ENCODE measurements around the gene C1QTNF8.
"Not testable (repeated sequence)": the region's sequence is repeated elsewhere in the genome, so short reads cannot be mapped to it uniquely, and the experiment has no call there.

Gene C1QTNF8

DNA sequence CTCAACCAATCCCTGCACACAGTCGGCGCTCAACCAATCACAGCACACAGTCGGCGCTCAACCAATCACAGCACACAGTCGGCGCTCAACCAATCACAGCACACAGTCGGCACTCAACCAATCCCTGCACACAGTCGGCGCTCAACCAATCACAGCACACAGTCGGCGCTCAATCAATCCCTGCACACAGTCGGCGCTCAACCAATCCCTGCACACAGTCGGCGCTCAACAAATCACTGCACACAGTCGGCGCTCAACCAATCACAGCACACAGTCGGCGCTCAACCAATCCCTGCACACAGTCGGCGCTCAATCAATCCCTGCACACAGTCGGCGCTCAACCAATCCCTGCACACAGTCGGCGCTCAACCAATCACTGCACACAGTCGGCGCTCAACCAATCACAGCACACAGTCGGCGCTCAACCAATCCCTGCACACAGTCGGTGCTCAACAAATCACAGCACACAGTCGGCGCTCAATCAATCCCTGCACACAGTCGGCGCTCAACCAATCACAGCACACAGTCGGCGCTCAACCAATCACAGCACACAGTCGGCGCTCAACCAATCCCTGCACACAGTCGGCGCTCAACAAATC is 3.3 kb downstream of the C1QTNF8 start:
- not testable (repeated sequence) for DNase-seq

DNA sequence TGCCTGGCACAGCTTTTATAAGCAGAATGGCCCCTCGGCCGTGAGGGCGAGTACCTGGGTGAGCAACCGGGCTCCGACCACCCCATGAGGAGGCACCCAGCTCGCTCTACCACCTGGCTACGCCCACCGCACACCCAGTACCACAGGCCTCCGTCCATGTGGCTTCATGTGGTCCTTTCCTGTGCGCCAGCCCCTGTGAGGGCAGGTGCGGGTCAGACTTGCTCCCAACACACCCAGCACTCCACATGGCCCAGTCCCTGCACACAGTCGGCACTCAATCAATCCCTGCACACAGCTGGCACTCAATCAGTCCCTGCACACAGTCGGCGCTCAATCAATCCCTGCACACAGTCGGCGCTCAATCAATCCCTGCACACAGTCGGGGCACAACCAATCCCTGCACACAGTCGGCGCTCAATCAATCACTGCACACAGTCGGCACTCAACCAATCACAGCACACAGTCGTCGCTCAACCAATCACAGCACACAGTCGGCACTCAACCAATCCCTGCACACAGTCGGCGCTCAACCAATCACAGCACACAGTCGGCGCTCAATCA is 4.0 kb downstream of the C1QTNF8 start:
- no peak for DNase-seq

GRCh38 chr16:1090620-1091587 is 5.1 kb downstream of the C1QTNF8 start:
- DNase-seq = no peak

DNA sequence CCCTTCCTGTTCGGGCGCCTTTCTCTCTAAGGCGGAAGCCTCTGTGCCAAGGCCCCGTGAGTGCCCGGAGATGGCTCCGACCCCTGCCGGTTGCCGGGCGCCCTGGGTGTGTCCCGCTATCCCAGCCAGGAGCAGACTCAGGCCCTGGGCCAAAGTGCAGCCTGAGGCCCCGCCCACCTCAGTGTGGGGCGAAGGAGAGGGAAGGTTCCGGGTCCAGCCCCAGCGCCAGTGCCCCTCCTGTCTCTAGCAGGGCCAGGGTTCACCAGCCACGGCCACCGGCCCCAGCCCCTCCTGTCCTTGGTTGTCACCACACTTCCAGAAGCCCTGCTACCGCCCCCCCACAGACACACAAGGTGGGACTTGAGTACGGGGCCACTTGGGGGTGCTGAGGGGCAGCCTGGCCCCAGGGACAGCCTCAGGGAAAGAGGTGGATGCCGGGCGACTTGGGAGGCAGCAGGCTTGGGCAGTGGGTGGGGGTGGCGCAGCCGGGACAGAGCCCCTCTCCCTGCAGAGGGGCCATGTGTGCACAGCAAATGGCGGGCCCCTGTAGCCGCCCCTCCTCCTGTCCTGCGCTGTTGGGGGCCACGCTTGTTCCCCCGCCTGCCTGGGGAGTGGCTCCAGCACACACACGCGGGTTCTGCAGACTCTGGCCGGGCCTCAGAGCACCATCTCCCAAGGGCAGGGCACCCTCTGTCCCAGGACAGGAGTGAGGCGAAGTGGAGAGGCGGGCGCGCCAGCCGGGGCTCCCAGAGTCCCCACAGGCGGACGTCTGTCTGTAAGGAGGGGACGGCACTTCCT is 6.0 kb downstream of the C1QTNF8 start:
- DNase-seq = no peak

DNA sequence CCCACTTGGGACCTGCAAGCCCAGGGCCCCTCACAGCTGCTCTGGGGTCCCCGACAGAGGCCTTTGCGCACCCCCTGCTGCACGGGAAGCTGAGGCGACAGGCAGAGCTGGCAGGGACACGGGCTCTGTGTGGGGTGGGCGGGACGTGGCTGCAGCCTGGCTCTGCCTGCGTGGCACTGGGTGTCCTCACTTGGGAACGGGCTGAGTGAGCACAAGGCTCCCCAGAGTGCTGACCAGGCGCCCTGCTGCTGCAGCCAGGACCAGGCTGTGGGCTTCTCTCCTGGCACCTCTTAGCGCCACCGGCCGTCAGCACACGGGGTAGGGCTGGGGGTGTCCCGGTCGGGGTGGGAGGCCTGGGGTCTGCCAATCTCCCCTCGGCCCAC is 6.6 kb downstream of the C1QTNF8 start:
- no peak for DNase-seq

DNA sequence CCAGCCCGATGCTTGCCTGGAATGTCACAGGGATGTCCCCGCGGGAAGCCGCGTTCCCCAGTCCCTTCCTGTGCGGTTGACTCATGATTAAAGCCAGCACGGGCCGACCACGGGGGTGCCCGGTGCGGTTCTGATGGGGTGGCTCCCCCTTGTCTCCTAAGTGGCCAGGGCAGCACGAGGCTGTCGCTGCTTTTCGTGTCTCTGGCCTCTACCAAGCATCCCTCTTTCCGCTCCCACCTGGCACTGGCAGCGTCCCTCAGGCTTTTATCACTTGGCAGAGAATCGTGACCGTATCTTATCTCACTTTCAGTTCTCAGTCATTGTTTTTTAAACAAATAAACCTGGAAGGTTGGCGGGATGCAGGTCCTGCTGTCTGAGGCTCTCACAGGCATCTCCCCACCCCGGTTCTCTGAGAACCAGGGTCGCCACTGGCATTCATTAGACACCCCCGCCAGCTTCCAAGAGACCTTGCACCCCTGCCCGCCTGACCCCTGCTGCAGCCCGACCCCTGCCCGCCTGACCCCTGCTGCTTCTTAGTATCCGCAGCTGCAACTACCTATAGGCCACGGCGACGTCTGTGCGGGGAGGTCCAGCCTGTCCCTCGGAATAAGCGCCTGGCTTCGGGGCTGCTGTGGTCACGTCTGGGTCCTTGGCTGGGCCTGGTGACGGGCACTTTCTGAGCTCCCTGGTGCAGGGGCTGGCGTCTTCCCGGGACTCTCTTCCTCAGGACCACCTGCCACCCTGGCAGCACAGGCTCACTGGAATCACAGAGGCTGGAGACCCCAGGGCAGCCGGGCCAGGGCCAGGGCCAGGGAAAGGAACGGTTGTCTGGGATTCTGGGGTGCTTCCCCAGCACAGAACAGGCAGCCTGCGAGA is 7.5 kb downstream of the C1QTNF8 start:
- DNase-seq = peak; percentile 23

GRCh38 chr16:1086443-1086842 is 9.6 kb downstream of the C1QTNF8 start:
- DNase-seq = not testable (repeated sequence)

DNA sequence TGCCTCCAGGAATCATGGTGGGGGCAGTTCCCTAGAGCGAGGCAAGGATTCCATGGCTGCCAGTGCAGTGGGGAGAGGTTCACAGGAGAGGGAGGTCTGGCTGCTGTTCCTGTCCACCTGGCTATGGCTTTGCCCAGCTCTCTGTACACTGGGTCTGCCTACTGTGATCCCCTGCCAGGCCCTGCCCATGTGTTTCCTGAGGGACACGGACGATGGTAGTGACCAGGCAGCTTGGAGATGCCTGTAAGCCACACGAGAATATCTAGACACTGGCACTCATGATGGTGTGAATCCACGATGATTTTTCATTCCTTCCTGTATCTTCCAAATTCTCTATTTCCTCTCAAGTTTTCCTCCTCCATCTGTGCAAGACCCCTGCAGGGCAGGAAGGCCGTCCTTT is 11.1 kb downstream of the C1QTNF8 start:
- no peak for DNase-seq

DNA sequence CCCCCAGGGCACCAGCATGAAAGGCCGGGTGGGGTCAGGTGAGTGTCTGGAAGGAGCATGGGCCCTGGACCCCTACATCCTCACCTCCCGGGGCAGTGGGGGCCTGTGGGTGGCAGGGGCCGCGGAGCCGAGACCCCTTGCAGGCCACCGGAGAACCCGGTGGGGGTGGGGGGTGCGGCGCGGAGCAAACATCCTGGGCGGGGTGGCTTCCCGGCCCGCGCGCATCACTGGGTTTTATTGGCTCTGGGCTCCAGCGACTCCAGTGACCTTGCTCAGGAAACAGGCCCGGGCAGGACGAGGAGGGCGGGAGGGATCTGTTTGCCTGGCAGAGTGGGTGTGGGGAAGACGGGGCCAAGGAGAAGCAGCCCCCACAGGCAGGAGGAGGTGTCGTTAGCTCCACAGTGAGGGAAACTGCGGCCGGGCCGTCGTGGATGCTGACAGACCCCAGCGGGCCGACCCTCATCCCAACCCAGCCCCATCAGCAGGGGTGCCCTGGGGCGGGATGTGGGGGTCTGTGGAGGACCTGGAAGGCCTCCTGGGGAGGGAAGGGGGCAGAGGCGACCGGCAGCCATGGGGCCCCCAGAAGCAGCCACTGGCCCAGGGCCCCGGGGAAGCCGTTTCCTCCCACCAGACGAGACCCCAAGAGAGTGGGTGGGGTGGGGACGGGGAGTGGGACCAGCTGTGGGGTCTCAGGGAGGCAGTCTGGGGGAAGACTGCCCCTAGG is 12.9 kb downstream of the C1QTNF8 start:
- DNase-seq = no peak

DNA sequence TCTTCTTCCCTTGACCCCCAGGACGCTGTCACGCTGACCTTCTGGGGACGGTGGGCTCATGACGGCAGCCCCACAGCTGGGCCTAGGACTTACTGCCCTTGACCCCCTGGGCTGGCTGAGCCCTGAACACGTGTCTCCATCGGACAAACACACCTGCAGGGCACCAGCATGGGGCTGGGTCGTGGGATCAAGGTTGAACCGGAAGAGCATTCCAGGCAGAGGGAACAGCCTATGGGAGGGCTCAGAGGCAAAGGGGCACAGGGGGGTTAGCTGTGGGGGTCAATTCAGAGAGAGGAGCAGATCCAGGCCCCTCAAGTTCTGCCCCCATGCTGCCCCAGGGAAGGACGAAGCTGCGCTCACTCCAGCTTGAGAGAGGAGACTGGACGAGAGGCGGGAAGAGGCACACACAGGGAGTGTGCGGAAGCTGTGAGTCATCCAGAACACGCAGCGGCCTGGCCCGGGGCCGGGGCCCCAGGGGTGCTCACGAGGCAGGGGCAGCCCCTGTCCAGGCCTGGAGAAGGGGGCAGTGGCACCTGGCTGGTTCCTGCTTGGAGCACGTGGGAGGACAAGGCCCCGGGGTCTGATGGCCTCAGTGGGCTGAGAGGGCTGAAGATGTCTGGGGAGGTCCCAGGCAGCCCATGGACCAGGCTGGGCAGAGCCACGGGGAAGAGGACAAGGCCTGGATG is 13.6 kb downstream of the C1QTNF8 start:
- DNase-seq = no peak

DNA sequence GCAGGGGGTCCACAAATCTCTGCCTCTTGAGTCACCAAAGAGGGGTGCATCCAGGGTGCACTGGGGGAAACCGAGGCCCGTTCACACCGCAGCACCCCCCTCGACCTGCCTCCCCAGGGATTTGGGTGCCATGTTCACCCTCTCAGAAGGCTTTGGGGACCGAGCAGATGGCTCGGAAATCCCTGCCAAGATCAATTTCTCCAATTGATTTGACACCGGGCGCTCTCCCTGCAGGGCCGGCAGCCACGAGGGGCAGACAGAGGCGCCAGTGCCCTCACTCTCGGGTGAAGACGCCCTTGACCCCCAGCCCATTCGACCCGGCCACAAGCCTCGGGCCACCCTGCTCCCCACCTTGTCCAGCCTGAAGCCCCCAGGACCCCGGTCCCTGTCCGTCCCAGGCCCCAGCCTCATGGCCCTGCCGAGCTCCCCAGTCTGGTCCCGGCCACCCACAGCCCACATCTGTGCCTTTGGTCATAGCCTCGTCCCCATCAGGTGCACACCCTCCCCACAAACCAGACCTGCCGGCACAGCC is 14.2 kb downstream of the C1QTNF8 start:
- no peak for DNase-seq

DNA sequence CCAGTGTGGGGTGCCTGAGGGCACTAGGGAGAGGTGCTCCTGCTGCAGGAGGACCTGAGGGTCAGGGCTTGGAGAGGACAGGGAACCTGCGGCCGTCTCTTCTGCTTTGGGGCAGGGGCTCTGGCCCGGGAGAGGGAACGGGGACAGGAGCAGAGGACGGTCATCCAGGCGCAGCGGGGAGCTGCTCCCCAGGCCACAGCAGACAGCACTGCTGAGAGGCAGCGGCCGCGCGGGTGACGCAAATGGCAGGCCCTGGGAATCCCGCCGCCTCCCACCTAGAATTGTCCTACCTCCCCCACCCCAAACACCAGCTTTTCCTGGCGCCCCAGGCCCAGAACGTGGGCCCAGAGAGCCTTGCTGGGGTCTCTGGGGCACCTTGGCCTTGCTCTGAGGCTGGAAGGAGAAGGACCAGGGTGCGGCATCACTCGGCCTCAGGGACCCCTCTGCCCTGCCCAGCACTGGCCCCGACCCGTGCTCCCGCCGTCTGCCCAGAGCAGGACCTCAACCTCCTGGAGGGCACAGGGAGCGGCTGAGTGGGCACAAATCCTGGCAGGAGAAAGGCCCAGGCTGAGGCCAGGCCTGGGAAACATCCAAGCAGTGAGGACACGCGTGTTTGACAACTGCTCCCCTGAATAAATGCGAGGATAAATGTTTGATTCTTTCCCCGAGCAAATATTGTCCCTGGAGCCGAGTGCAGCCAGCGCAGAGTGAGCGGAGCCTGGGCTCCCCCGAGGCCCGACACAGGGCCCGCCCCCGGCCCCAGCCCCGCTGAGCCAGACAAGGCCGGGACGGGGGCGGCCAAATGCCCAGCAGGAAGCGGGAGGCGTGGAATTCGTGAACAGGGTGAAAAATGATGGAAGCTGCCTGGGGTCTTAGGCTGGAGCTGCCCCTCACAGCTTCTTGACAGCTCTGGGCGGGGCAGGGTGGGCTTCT is 15.0 kb downstream of the C1QTNF8 start:
- DNase-seq = no peak

GRCh38 chr16:1079786-1080525 is 16.1 kb downstream of the C1QTNF8 start:
- no peak for DNase-seq

DNA sequence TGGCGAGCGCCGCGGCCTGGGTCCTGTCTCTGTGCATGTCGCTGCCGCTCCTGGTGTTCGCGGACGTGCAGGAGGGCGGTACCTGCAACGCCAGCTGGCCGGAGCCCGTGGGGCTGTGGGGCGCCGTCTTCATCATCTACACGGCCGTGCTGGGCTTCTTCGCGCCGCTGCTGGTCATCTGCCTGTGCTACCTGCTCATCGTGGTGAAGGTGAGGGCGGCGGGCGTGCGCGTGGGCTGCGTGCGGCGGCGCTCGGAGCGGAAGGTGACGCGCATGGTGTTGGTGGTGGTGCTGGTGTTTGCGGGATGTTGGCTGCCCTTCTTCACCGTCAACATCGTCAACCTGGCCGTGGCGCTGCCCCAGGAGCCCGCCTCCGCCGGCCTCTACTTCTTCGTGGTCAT is 16.7 kb downstream of the C1QTNF8 start:
- no peak for DNase-seq

DNA sequence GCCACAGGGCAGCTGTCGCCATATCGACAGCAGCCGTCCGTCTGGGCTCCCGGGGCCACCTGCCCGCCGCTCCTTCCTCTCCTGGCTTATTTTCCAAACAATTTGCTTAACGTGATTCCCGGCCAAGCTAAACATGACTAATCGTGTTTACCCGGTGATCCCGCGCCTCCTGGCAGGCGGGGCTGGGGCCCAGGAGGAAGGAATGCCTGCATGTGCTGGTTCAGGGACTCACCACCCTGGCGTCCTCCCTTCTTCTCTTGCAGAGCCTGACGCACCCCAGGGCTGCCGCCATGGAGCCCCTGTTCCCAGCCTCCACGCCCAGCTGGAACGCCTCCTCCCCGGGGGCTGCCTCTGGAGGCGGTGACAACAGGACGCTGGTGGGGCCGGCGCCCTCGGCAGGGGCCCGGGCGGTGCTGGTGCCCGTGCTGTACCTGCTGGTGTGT is 17.4 kb downstream of the C1QTNF8 start:
- DNase-seq = peak; percentile 62

GRCh38 chr16:1077877-1078578 is 18.0 kb downstream of the C1QTNF8 start:
- DNase-seq = no peak

DNA sequence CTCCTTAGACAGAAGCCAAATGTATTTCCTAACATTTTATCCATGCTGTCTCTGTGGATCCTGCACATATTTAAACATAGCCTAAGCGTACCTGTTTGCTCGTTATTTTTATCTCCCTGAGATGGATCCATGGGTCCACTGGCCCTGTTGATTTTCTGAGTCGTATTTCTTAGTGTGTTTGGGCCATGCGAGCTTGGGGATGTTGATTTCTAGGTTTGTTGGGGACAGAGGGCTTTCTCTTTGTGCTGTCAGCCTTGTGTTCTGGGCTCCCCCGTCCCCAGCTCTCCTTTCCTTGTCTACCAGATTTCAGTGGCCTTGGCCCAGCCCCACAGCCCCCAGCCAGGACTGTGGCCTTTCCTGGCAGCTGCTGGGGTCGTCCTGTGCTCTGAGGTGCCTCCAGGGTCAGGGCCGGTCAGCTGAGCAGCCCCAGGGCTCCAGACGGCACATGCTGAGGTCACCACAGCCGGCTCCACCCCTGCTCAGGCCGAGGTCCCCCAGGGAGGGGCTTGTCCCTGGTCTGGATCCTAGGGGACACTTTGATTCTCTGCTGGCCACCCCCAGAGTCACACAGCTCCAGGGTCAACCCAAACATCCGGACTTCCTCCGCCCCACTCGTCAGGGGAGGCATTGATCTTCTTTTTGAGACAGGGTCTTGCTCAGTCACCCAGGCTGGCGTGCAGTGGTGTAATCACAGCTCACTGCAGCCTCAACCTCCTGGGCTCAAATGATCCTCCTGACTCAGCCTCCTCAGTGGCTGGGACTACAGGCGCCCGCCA is 19.1 kb downstream of the C1QTNF8 start:
- no peak for DNase-seq
